Esophagus mucosa (tissue), 1 donor: ENCODE data around the gene CCDC134. TPM values are rescaled to one million over a fixed set of nuclear protein-coding genes. Genes with fewer than 3 reads are reported as not detected.

Experiments used
- ATAC-seq: fragments of 200-7000 bp; cut with Tn5 transposase; one replicate; pipeline ENCODE4 v1.9.1; 2020
- total RNA-seq: library from RNA; stranded (reverse); gene quantifications from one replicate; pipeline ENCODE4 v1.2.4, GENCODE V29; 2023
- donor health status: DM: yes; HTN: yes; CAD: no.

CCDC134 gene
- total RNA-seq, result 6.9 TPM

DNA sequence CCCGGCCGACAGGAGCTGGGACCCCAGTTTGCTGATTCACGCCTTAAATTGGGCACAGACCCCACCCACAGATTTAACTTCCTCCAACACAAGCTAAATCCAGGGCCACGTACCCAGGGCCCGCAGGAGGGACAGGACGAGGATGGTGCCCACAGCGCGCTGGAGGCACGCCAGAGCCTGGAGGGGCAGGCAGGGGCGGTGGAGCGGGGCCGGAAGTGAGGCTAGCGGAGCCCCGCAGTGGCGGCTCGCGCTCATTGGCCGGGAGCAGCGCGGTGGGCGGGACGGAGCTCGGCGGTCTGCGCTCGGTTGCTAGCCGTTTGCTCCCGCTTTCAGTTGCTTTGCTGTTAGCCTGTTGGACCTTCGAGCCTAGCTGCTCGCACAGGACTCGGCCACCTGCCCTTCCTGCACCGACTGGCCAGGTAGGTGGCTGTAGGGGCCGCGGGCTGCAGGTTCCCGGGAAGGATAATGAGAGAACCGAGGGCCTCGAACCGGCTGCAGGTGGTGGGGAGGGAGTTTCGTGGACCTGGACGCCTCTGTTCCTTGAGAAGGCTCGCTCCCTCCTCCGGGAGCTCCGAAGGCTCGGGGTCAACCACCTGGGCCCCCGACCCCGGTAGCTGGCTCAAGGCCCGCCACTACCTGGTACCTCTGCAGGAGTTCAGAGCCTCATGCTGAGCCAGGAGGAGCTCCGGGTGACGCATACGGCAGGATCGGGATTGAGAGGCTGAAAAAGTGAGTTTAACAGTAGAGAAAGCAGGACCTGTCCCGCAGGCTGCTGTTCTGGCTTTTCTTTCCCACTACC is at the start of gene CCDC134:
TSS of gene CCDC134 (plus strand) at position 332 of the 799 bp plus-strand sequence. CDS start 8,212 bp downstream, outside the sequence.
- ATAC-seq, result peak; percentile 96

DNA sequence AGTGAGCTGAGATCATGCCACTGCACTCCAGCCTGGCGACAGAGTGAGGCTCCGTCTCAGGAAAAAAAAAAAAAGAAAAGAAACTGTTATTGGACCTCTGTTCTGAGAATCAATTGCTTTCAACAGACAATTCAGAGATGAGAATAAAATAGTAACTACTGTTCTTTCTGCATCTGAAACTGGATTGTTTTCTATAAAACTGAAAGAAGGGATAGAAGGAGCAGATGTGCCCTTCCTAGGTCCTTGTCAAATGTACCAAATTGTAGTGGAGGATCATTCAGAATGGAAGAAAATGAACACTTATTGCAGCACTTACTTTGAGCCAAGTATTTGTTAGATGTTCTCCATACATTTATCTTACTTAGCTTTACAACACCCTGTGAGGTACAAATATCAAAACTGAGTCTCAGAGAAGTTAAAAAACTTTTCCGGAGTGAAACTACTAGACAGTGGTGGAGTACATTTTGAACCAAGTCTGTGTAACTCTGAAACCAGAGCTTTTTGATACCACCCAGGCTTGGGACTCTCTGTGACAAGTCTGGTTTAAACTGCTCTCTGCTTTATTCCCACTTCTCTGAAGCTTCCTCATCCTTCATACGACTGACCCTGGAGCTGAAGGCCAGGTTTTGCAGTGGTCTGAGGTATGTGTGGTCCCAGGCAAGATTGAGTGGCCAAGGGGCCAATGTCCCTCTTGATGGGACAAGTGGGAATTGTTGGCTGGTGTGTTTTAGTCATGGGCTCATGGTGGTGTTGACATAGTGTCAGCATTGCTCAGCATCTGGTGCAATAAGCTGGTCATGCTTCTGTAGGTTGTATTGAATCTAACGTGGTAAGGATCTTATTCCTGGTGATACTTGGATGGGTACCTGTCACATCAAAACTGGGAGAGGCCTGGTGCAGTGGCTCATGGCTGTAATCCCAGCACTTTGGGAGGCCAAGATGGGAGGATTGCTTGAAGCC is 48.2 kb upstream of the CCDC134 start:
- ATAC-seq, result no peak

DNA sequence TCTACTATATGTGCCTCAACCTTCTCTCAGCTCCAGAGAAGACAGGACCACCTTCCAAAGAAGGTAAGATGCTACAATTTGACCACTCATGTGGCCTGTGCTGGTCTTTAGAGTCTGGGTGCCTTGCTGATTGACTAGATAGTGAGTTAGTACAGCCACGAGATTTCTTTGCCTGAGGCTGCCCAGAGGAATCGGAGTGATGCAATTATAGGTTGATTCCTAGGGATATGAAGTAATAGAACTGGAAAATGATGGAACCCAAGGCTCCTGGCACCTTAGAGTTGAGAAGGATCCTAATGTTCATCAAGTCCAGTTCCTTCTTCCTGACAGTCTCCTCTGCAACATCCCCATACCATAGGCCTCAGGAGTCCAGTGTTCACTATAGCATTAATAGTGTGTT is 46.5 kb upstream of the CCDC134 start:
- no peak for ATAC-seq

GRCh38 chr22:41757502-41757901 is 43.0 kb upstream of the CCDC134 start:
- peak; percentile 61 for ATAC-seq

DNA sequence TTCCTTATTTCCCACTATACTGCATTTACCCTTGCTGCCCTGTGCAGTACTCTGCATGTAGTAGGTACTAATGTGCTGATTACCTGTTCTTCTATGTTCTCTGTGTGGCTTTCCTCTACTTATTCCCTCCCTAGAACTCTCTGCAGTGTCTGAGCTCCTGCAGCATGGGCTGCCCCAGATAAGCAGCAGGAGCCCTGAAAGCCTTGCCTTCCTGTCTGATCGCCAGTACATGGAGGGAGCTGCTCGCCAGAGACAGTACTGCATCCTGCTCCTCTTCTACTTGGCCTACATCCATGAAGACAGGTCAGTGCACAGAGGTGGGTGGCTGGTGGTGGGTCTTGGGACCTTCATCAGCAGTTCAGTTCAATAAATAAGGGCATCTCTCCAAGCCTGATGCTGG is 42.2 kb upstream of the CCDC134 start:
- ATAC-seq, result no peak

GRCh38 chr22:41762980-41763779 is 37.3 kb upstream of the CCDC134 start:
- peak; percentile 96 for ATAC-seq

GRCh38 chr22:41766476-41766875 is 34.0 kb upstream of the CCDC134 start:
- ATAC-seq, result no peak

GRCh38 chr22:41768430-41768829 is 32.0 kb upstream of the CCDC134 start:
- peak; percentile 72 for ATAC-seq

- peak; percentile 55 for ATAC-seq
These were observed 29.6 kb upstream of the CCDC134 start for GRCh38 chr22:41770715-41771468.

- ATAC-seq, result peak; percentile 50
These were observed 28.3 kb upstream of the CCDC134 start for GRCh38 chr22:41772198-41772597.

- ATAC-seq, result peak; percentile 67
These were observed 27.8 kb upstream of the CCDC134 start for GRCh38 chr22:41772645-41773044.

GRCh38 chr22:41775338-41775737 is 25.1 kb upstream of the CCDC134 start:
- ATAC-seq, result no peak

- ATAC-seq, result no peak
These were observed 24.5 kb upstream of the CCDC134 start for GRCh38 chr22:41775976-41776375.

- ATAC-seq, result no peak
These were observed 24.1 kb upstream of the CCDC134 start for GRCh38 chr22:41776381-41776780.

DNA sequence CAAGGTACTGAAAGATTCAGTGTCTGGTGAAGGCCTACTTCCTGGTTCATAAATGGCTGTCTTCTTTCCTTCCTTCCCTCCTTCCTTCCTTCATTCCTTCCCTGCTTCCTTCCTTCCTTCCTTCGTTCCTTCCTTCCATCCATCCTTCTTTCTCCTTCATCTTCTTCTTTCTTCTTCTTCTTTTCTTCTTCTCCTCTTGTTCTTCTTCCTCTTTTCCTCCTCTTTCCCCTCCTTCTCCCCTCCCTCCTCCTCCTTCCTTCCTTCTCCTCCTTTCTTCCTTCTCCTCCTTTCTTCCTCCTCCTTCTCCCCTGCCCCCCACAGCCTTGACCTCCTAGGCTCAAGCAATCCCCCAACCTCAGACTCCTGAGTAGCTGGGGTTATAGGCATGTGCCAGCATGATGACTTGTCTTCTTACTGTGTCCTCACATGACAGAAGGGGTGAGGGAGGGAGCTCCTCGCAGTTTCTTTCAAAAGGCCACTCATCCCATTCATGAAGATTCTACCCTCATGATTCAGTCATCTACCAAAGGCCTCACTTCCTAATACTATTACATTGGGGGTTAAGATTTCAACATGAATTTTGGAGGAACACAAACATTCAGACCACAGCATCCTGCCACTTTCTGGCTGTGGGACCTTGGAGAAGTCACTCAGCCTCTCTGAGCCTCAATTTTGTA is 22.6 kb upstream of the CCDC134 start:
- ATAC-seq, result no peak

GRCh38 chr22:41779929-41780505 is 20.5 kb upstream of the CCDC134 start:
- no peak for ATAC-seq

DNA sequence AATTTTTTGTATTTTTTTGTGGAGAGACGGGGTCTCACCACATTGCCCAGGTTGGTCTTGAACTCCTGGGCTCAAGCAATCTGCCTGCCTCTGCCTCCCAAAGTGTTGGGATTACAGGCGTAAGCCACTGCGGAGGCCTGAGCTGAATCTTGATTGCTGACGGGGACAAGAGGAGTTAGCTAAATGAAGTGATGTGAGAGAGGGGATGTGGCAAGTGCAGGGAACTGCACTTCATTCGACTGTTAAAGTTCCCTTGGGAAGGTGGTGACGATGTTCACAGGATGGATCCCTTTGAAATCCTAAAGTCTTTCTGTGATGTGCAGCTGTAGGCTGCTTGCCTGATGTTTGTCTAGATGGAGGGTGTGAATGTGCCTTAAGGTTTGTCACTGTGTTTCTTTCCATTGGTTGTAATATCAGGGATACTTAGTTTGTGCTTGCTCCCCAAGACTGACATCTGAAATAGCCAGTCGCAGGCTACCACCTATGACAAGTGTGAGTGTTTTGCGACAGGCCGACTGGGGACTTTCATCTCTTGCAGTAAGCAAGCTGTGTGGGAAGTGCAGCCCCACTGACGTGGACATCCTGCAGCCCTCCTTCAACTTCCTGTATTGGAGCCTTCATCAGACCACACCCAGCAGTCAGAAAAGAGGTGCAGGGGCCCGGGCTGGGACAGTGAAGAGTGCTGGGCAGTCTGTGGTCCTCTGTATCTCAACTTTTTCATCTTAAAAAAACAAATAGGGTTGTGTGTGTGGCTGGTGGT is 19.6 kb upstream of the CCDC134 start:
- ATAC-seq, result peak; percentile 68

DNA sequence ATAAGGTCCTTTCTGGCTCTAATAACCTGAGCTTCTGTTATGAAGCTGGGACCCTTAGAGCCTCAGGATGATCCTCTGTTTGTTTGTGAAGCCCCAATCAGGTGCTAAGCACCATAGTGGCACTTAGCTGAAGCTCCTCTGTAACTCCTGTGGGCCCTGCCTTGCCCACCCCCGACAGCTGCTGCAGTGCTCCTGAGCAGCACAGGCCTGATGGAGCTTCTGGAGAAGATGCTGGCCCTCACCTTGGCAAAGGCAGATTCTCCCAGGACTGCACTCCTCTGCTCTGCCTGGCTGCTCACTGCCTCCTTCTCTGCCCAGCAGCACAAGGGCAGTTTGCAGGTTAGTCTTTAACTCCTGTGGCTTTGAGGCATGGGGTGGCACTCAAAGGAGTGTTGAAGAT is 19.0 kb upstream of the CCDC134 start:
- peak; percentile 19 for ATAC-seq

DNA sequence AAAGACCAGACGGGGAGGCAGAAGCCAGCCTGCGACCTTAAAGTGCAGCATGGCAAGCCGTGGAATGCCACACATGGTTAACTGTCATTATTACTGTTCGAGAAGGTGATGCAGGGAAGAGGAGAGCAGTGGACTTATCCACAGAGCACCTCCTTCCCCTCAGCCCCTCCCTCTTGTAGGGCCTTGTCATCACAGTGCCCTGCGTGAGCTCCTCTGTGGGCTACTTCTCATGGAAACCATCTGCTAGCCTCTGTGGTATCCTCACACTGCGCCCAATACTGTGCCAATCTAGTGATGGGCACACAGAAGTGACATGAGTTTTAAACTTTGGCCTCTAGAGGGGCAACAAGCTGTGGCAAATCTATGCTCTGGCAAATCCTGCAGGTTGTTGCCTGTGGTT is 18.2 kb upstream of the CCDC134 start:
- ATAC-seq, result no peak

DNA sequence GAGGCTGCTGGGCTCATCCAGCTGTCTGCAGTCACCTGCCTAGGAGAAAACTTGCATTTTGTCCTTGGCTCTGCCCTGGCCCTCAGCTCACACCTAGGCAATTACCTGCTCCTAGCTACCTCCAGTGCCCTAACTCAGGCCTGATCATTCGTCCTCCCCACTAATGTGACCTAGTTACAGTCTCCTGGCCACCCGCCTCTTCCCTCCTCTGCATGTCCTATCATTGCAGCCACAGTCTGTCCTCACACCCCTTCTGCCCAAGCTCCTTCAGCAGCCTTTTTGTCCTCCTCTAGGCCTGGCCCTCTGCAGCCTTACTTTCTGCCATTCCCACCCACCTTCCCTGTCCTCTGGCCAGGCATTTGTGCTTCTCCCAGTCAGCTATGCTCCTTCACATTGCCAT is 17.7 kb upstream of the CCDC134 start:
- ATAC-seq, result no peak
